Astrocyte of the cerebellum (primary cell): ENCODE measurements around the gene THAP7.
"Not testable (repeated sequence)": the region's sequence is repeated elsewhere in the genome, so short reads cannot be mapped to it uniquely, and the experiment has no call there.

Experiments used
- DNase-seq: peaks from one replicate; pipeline ENCODE4 v3.0.0-alpha.2; 2011; ENCODE audit warnings: low read depth
- H3K4me3 ChIP-seq: 2 replicates; pipeline ENCODE4 v1.5.1; 2011; ENCODE audit warnings: mild to moderate bottlenecking, low read depth, low read length, moderate library complexity
- in situ Hi-C: cut with HindIII; loops from 2 replicates; pipeline ENCODE4 v1.10.0; 2017; ENCODE audit warnings: low sequenced_read_pairs
- TF ChIP-seq, protein P1 (sequence below): IDR thresholded peaks from 2 replicates; pipeline ENCODE4 v1.5.1; 2012; ENCODE audit warnings: low read length, low read depth, moderate library complexity, mild to moderate bottlenecking; ENCODE audit errors: missing control alignments

Gene THAP7, protein sequence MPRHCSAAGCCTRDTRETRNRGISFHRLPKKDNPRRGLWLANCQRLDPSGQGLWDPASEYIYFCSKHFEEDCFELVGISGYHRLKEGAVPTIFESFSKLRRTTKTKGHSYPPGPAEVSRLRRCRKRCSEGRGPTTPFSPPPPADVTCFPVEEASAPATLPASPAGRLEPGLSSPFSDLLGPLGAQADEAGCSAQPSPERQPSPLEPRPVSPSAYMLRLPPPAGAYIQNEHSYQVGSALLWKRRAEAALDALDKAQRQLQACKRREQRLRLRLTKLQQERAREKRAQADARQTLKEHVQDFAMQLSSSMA

DNA sequence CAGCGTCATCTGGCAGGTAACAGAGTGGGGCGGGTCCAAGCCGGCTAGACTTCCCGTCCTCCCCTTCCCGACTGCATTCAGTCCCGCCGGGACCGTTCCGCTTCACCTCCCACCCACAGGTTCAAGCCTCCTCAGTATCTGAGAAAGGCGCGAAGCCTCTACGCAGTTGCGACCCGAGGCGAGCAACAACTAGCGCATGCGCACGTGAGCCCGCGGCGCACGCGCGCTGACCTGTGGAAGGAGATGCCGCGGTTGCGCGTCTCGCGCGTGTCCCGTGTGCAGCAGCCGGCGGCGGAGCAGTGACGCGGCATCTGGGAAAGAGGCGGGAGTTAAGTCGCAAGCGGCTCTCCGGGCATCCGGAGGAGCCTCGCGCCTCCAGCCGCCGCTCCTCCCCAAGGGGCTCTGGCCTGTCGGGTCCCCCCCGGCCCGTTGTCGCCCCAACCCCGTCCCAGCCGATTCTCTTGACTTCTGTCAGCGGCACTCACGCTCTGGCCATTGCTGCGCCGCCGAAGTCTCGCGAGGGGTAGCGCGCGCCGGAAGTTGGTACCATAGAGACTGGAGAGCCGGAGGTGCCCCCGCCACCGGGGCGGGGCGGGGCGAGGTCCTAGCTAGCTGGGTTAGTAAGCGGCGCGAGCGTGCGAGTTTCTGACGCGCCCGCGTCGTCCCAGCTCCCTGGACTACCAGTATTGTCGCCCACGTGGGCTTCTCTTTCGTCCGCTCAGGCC is at the start of gene THAP7:
Gene THAP7 (minus strand): TSS at position 518 of the 725 bp plus-strand sequence. CDS start 207 bp downstream, at position 311.
- H3K4me3 ChIP-seq: peak within 1 kb of the TSS; percentile 88
- peak; percentile 80 for DNase-seq
- TF ChIP-seq, protein P1, sequence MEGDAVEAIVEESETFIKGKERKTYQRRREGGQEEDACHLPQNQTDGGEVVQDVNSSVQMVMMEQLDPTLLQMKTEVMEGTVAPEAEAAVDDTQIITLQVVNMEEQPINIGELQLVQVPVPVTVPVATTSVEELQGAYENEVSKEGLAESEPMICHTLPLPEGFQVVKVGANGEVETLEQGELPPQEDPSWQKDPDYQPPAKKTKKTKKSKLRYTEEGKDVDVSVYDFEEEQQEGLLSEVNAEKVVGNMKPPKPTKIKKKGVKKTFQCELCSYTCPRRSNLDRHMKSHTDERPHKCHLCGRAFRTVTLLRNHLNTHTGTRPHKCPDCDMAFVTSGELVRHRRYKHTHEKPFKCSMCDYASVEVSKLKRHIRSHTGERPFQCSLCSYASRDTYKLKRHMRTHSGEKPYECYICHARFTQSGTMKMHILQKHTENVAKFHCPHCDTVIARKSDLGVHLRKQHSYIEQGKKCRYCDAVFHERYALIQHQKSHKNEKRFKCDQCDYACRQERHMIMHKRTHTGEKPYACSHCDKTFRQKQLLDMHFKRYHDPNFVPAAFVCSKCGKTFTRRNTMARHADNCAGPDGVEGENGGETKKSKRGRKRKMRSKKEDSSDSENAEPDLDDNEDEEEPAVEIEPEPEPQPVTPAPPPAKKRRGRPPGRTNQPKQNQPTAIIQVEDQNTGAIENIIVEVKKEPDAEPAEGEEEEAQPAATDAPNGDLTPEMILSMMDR: no peak
- in situ Hi-C loops: no loop called here

DNA sequence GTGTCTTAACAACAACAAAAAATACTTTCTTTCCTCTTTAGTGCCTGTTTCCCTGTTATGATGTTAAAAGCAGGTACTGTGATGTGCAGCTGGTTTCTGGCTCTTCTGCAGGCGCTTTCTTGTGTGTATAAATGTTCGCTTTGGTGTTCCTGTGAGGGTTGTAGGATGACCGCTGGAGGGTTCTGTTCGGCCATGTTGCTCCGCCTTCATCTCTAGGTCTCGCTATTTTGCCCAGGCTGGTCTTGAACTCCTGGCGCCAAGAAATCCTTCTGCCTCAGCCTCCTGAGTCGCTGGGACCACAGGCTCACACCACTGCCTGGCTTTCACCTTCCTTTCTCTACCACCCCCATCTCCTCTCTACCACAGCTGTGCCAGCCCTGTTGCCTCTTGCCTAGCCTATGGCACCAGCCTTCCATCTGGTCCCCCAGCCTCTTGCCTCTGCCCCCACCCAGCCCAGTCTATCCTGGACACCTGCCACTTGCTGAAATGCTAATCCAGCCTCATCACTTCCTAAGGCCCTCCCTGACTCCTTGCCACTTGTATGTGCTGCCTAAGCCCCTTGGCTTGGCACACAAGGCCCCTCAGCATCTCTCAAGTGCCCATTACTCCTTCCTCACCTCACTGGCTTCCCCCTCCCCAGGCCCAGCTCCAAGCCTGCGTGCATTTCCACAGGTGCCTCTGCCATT is 49.4 kb upstream of the THAP7 start:
- no peak for DNase-seq
- H3K4me3 ChIP-seq: no peak overlapping the region
- TF ChIP-seq, protein P1: no peak
- in situ Hi-C loops: no loop called here

DNA sequence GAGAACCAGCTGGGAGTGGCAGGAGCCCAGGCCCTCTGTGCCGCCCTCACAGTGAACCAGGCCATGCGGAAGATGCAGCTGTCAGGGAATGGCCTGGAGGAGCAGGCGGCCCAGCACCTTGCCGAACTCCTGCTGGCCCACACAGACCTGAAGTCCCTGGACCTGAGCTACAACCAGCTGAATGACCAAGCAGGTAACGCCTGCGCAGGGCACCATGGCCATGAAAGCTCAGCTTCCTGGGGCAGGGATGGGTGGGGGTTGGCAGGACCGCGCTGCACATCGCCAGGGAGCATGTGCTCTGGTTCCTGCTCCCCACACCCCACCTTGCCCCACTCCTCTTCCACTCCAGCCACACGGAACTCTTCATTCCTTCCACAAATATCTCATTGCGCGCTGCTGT is 47.0 kb upstream of the THAP7 start:
- in situ Hi-C loops, H3K4me3 ChIP-seq, DNase-seq: not testable (repeated sequence)

DNA sequence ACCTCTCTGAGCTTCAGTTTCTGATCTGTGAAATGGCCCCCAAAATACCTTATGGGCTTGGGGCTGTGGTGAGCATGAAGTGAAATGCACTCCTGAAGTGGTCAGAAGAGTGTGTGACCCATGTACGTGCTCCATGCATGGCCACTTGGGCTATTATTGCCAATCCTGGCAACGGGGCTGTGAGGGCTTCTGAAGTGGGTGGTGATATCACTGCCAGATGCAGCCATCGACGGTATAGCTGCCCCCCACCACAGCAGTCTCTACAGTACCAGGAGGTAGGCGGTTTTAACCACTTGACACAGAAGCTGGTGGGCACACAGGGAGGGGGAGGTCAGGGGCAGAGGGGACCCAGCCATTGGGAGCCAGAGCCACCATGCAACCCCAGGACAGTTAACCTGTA is 46.5 kb upstream of the THAP7 start:
- in situ Hi-C loops, H3K4me3 ChIP-seq, DNase-seq: not testable (repeated sequence)

DNA sequence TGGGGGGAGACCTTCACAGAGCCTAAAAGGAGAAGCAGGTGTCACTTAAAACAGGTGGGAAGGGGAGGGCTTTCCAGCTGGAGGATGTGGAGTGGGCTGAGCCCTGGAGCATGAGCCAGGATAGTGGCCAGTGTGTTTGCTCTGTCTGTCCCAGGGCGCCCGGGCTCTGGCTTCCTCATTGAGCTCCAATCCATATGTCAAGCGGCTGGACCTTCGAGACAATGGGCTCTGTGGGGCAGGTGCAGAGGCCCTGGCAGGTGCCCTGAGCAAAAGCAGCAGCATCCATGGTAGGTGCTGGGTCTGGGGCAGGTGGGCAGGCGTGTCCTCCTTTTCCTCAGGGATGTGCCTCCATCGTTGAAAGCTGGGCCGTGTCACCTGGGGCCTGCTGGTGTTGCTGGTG is 45.8 kb upstream of the THAP7 start:
- TF ChIP-seq, protein P1: no peak
- in situ Hi-C loops: no loop called here
- no peak overlapping the region for H3K4me3 ChIP-seq
- no peak for DNase-seq

DNA sequence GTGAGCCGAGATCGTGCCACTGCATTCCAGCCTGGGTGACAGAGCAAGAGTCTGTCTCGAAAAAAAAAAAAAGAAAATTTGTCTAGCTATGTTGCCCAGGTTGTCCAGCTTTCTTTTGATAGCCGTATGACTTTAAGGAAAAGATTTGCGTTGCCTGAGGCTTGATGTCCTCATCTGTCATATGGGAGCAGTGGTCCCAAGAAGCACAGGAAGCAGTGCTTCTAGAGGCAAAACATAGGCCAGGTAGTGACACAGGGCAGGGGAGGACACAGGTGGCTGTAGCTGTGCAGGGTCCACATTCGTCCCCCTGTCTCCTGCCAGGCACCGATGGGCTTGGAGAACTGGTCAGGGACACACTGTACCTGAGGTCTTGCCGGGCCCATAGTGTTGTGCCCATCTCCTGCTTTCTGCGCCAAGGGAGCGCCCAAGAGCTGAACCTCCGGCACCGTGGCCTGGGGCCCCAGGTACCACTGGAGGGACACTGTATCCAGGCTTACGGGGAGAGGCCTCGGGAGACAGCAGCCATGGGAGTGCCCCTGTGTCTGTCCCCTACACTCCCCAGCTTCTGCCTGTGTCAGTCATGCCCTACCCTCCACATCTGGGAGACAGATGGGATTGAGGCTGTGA is 45.2 kb upstream of the THAP7 start:
- no peak overlapping the region for H3K4me3 ChIP-seq
- DNase-seq: no peak
- TF ChIP-seq, protein P1: no peak
- in situ Hi-C loops: no loop called here

DNA sequence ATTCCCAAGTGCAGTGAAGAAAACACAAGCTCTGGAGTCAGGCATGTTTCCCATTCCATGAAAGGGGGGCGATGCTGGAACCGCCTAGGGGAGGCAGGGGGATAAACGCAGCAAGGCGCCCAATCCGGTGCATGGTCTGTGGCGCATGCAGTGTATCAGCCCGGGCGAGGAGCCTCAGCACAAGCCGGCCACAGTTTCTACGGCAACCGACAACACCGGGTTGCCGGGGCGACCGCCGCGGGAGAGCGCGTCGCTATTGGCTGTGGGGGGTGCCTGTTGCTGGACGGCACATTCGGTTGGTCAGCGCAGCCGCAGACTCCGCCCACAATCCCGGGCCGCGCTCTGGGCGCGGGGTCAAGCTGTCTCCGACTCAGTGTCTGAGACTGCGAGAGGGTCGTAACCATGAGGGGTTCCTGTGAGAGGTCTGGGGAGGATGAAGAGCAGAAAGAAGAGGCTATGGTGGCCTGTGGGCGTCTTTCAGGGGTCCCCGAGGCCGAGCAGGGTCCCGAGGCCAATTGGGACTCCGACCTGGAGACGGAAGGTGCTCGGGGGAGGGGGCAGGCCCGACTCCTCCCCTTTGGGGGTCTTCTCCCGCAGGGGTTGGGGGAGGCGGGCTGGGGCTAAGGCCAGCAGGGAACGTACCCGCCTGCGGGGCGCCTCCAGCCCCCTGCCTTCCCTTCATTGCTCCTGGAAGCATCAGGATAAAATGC is 43.8 kb upstream of the THAP7 start, which contains the start of gene LRRC74B:
Gene LRRC74B (plus strand): TSS at position 362 of the 710 bp plus-strand sequence. CDS start 41 bp downstream, at position 403.
- in situ Hi-C loops: no loop called here
- peak within 1 kb of the TSS; percentile 48 for H3K4me3 ChIP-seq
- peak; percentile 79 for DNase-seq
- TF ChIP-seq, protein P1: no peak
